Esophagus muscularis mucosa (tissue), 4 donors: ENCODE results near the gene IDH3A. TPM values are rescaled to one million over a fixed set of nuclear protein-coding genes. Genes with fewer than 3 reads are reported as not detected.

Source experiments
- DNase-seq: peaks from one replicate; pipeline ENCODE4 v3.0.0-alpha.2; 2017; ENCODE audit errors: extremely low spot score
- H3K27ac ChIP-seq, 4 donors: fragments of 200-600 bp; sonication (generic); replicated peaks in 1 of 4; 1 replicate in 3 of 4; 2 replicates in 1 of 4; pipeline ENCODE4 v1.5.1; 2016 to 2019; ENCODE audit warnings: mild to moderate bottlenecking in 1 of 4
- H3K27me3 ChIP-seq, 4 donors: fragments of 200-600 bp; sonication (generic); one replicate each; pipeline versions ENCODE4 v1.5.1 to v1.6.0; 2016 to 2019
- H3K36me3 ChIP-seq, 4 donors: fragments of 200-600 bp; sonication (generic); one replicate each; pipeline ENCODE4 v1.5.1; 2016 to 2019
- H3K4me1 ChIP-seq, 4 donors: fragments of 200-600 bp; sonication (generic); one replicate each; pipeline ENCODE4 v1.5.1; 2016 to 2019
- H3K4me3 ChIP-seq, 4 donors: fragments of 200-600 bp; sonication (generic); 1 replicate in 2 of 4; 2 replicates in 2 of 4; pipeline ENCODE4 v1.5.1; 2016 to 2019; ENCODE audit warnings: mild to moderate bottlenecking in 4 of 4, moderate library complexity in 1 of 4
- H3K9me3 ChIP-seq, 4 donors: fragments of 200-600 bp; sonication (generic); 1 replicate in 3 of 4; 2 replicates in 1 of 4; pipeline ENCODE4 v1.5.1; 2016 to 2019
- EP300 ChIP-seq: sonication (generic); formaldehyde crosslinking; IDR thresholded peaks from one replicate; pipeline ENCODE4 v1.6.1; 2017; ENCODE audit warnings: antibody characterized with exemption
- POLR2A ChIP-seq: fragments of 450-650 bp; IDR thresholded peaks from one replicate; pipeline ENCODE4 v1.6.1; 2017; ENCODE audit warnings: antibody characterized with exemption, moderate library complexity, mild to moderate bottlenecking, low read depth
- POLR2AphosphoS5 ChIP-seq, 2 donors: sonication (generic); formaldehyde crosslinking; IDR thresholded peaks; one replicate each; pipeline ENCODE4 v1.6.1; 2017; ENCODE audit warnings: antibody characterized with exemption in 2 of 2
- WGBS: methylation state at CpG from one replicate; pipeline ENCODE4 v1.1.5; 2018; 5-methylcytosine and 5-hydroxymethylcytosine counted together
- intact Hi-C: fragments of 100-400 bp; cut with DNase I; formaldehyde crosslinking; loops from one replicate; pipeline ENCODE4 v1.15.1; 2023
- total RNA-seq, 4 donors: library from RNA; depleted of rRNA; stranded (reverse); fragments of >200 nt; gene quantifications; one replicate each; pipeline versions ENCODE4 v1.1.0 to v1.2.1, GENCODE V29; 2016
- TF ChIP-seq, protein P1 (sequence below), 3 experiments: fragments of 200-600 bp in 2 of 3; fragments of 450-650 bp in 1 of 3; sonication (generic) in 2 of 3; IDR thresholded peaks; one replicate each; pipeline ENCODE4 v1.5.1; 2017 to 2019; ENCODE audit warnings: antibody characterized with exemption in 3 of 3, mild to moderate bottlenecking in 2 of 3, moderate library complexity in 1 of 3

IDH3A gene
- total RNA-seq, 4 donors from 2014 or later, result 59.4 to 122 (median 78.1) TPM

DNA sequence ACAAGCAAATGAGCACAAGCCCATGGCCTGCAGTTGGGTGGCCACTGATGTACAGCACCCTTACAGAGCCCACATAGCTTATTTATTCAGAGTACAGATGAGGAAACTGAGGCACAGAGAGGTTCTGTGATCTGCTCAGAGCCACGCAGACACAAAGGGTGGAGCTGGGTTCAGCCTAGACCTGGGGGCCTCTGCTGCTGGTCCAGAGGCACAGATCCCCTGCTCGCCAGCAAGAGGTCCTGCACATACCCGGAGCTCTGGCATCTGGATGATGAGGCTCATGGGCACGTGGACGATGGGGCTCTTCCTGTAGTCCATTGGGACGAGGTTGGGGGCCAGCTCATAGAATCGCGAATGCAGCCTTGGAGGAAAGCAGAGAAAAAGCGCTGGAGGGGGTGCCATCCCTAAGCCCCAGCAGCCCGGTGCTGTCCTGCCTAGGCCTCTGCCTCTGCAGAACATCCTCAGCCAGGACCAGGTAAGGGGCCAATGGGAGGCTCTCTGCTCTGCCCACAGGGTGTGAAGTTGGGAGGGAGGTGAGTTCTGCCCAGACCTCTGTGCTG lies 38.2 kb upstream of the IDH3A start:
- Histone ChIP-seq H3K4me3 (no peak overlapping the region), H3K27ac (no peak overlapping the region), H3K9me3 (no peaks in the 10 kb centered on the region), H3K36me3 (no peaks in the 10 kb centered on the region), H3K4me1 (peaks cover 0 to 9% (median 1%) of the 10 kb centered on the region in 4 donors), H3K27me3 (no peaks in the 10 kb centered on the region)
- TF ChIP-seq POLR2A, result no peak
- no peak for TF ChIP-seq POLR2AphosphoS5 (IDR thresholded peaks at IDR 0.05)
- TF ChIP-seq EP300, result no peak
- TF ChIP-seq, protein P1, sequence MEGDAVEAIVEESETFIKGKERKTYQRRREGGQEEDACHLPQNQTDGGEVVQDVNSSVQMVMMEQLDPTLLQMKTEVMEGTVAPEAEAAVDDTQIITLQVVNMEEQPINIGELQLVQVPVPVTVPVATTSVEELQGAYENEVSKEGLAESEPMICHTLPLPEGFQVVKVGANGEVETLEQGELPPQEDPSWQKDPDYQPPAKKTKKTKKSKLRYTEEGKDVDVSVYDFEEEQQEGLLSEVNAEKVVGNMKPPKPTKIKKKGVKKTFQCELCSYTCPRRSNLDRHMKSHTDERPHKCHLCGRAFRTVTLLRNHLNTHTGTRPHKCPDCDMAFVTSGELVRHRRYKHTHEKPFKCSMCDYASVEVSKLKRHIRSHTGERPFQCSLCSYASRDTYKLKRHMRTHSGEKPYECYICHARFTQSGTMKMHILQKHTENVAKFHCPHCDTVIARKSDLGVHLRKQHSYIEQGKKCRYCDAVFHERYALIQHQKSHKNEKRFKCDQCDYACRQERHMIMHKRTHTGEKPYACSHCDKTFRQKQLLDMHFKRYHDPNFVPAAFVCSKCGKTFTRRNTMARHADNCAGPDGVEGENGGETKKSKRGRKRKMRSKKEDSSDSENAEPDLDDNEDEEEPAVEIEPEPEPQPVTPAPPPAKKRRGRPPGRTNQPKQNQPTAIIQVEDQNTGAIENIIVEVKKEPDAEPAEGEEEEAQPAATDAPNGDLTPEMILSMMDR (IDR thresholded peaks at IDR 0.05), result no peak
- DNase-seq, result no peak
- 90% methylated on average over 7 of the region's 10 CpGs for WGBS
- intact Hi-C loops, result loop anchor here (5.0 kb wide), 3 partner anchors 86 to 311 kb away; no protein-coding TSS in a partner anchor

DNA sequence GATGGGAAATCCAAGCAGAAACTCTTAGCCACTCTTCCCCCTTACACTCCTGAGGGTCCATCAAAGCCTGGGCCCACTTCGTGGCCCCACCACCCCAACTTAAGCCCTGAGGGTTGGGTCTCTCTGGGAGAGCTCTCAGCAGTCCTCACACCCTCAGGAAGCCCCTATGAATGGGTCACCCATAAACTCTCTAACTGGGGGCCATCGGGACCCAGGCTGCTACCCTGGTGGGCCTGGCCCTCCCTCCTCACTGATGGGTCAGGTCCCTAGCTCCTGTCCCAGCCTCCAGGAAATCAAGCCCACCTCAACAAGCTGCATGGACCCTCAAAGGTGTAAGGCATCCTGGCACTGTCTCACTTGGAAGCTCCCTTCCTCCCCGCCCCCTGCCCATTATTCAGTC lies 37.4 kb upstream of the IDH3A start:
- DNase-seq, result no peak
- TF ChIP-seq EP300 (no peak), POLR2A (no peak)
- intact Hi-C loops, result loop anchor here (5.0 kb wide), 3 partner anchors 86 to 311 kb away; no protein-coding TSS in a partner anchor

DNA sequence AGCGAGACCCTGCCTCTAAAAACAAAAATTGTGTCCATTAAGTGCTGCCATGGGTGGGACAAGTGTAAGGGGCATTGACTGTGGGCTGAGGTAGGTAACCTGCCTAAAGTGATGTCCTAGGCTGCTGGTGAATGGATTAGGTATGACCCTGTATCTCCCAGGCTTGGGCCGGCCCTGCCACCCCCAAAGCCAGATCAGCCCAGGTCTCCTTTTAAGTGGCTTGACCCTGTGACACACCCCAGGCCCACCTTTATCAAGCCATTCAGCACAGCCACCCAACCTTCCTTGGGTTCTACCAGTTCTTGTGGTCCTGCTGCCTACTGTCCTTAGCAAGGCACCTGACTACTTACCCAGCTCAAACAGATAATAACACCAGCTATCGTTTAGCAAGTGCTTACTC lies 36.6 kb upstream of the IDH3A start:
- no peaks in the 10 kb centered on the region for H3K36me3 ChIP-seq
- no peaks in the 10 kb centered on the region for H3K27me3 ChIP-seq
- peaks cover 0 to 9% (median 1%) of the 10 kb centered on the region in 4 donors for H3K4me1 ChIP-seq
- intact Hi-C loops, result loop anchor here (5.0 kb wide), 3 partner anchors 85 to 310 kb away; no protein-coding TSS in a partner anchor
- no peak for TF ChIP-seq POLR2AphosphoS5 (IDR thresholded peaks at IDR 0.05)
- TF ChIP-seq EP300, result no peak
- TF ChIP-seq POLR2A, result no peak
- TF ChIP-seq, protein P1 (IDR thresholded peaks at IDR 0.05), result no peak
- no peak for DNase-seq
- H3K4me3 ChIP-seq, result no peak overlapping the region
- WGBS, result 75% methylated on average over 3 of the region's 3 CpGs
- no peak overlapping the region for H3K27ac ChIP-seq
- H3K9me3 ChIP-seq, result no peaks in the 10 kb centered on the region

More for the DNA sequence above, 37.4 kb upstream of the IDH3A start:
- WGBS, result 83% methylated on average over 3 of the region's 3 CpGs
- Histone ChIP-seq H3K4me1 (peaks cover 0 to 9% (median 1%) of the 10 kb centered on the region in 4 donors), H3K27me3 (no peaks in the 10 kb centered on the region), H3K4me3 (no peak overlapping the region), H3K27ac (no peak overlapping the region), H3K36me3 (no peaks in the 10 kb centered on the region), H3K9me3 (no peaks in the 10 kb centered on the region)

DNA sequence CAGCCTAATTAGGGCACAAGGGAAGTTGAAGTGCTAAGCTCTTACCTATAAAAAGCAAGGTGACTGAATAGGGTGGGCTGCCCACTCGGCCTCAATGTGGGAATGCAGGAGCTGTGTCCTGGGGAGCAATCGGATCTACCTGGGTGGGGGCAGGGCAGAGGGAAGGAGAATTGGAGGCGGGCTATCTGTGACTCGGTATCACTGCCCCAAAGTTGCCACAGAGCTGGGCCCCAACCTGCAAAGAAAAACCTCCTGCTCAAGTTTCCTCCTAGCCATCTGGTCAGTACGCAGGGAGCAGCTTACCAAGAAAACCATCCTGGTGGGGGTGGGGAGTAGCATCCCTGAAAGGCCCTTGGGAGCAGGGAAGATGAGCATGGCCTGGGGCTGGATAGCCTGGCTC lies 28.6 kb upstream of the IDH3A start:
- no peak for TF ChIP-seq POLR2AphosphoS5 (IDR thresholded peaks at IDR 0.05)
- no peak for TF ChIP-seq POLR2A
- TF ChIP-seq, protein P1 (IDR thresholded peaks at IDR 0.05), result no peak
- no peak for TF ChIP-seq EP300
- Histone ChIP-seq H3K9me3 (no peaks in the 10 kb centered on the region), H3K4me1 (no peaks in the 10 kb centered on the region), H3K27ac (no peak overlapping the region), H3K36me3 (no peaks in the 10 kb centered on the region), H3K4me3 (no peak overlapping the region), H3K27me3 (no peaks in the 10 kb centered on the region)
- WGBS, result 82% methylated on average over 4 of the region's 5 CpGs
- DNase-seq, result no peak
- intact Hi-C loops, result no loop called here

DNA sequence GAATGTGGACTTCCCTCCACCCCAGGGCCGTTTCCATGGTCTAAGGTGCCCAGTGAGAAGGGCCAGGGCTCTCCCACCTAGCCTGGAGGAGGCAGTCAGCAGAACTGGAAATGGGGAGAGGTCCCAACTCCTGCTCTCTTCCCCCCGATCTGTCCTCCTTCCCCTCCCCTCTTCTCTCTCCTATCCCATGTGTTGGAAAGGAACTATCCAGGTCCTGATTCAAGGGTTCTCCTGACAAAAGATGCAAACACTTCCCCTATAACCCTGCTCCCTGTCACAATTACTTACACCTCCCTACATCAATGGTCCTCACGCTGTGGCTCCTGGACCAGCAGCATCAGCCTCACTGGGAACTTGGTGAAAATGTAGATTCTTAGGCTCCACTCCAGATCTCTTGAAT lies 23.9 kb upstream of the IDH3A start:
- Histone ChIP-seq H3K27ac (no peak overlapping the region), H3K27me3 (no peaks in the 10 kb centered on the region), H3K4me3 (no peak overlapping the region), H3K9me3 (no peaks in the 10 kb centered on the region), H3K36me3 (no peaks in the 10 kb centered on the region), H3K4me1 (peaks cover 0 to under 1% (median 0%) of the 10 kb centered on the region in 4 donors)
- 80% methylated on average over 3 of the region's 3 CpGs for WGBS
- DNase-seq, result no peak
- intact Hi-C loops, result no loop called here
- no peak for TF ChIP-seq POLR2AphosphoS5 (IDR thresholded peaks at IDR 0.05)
- TF ChIP-seq, protein P1 (IDR thresholded peaks at IDR 0.05), result no peak
- TF ChIP-seq POLR2A, result no peak
